HFFc6 (cell line): ENCODE data around the gene OR8H3. TPM values are rescaled to one million over a fixed set of nuclear protein-coding genes. Genes with fewer than 3 reads are reported as not detected.

Experiments used
- DNase-seq: peaks from one replicate; pipeline ENCODE4 v3.0.0-alpha.2; 2018
- H3K27ac Mint-ChIP-seq: 2 replicates; pipeline ENCODE4 v1.8.0; 2020; ENCODE audit warnings: mild to moderate bottlenecking, mixed read lengths
- H3K27me3 Mint-ChIP-seq: 2 replicates; pipeline ENCODE4 v1.8.0; 2021; ENCODE audit warnings: mild to moderate bottlenecking, moderate library complexity, mixed read lengths; ENCODE audit not compliant: insufficient read depth
- H3K36me3 Mint-ChIP-seq: 2 replicates; pipeline ENCODE4 v1.8.0; 2021; ENCODE audit warnings: low read depth, mixed read lengths
- H3K4me1 Mint-ChIP-seq: 2 replicates; pipeline ENCODE4 v1.8.0; 2020; ENCODE audit warnings: low read depth, mixed read lengths
- H3K4me3 Mint-ChIP-seq: 2 replicates; pipeline ENCODE4 v1.8.0; 2020; ENCODE audit warnings: mild to moderate bottlenecking, moderate library complexity, mixed read lengths
- H3K9me3 Mint-ChIP-seq: 2 replicates; pipeline ENCODE4 v1.8.0; 2020; ENCODE audit warnings: mild to moderate bottlenecking, mixed read lengths
- total RNA-seq, 6 experiments: library from RNA; stranded (reverse); fragmentation: NEBNext Ultra II Directional; extraction: Animal tissue kit (Norgen Biotek cat#: 25700); gene quantifications; 2 replicates in 1 of 6; 3 replicates in 5 of 6; pipeline ENCODE4 v1.2.3, GENCODE V29; 2021
- TF ChIP-seq, protein P1 (sequence below): fragments of 200-600 bp; sonication (generic); IDR thresholded peaks from 2 replicates; pipeline ENCODE4 v1.5.0; 2021; ENCODE audit warnings: antibody characterized with exemption, mild to moderate bottlenecking

Gene OR8H3
- total RNA-seq, 6 experiments from 2014 or later: not detected

DNA sequence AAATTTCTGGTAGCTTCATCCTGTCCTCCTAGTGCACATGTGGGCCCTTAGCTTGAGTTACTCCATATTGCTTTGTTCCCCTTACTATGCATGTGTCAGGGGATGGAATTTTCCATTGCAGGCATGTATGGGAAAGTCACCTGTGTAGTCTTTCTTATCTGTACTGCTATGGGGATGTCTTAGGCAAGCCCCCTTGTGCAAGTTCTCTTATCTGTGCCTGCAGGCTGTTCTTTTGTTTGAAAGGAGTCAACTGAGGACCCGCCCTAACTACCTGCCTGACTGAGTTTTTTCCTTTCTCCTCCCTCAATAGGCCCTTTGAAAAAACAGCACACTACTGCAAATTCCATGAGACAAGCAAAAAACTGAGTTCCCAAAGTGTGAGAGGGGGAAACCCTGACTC is 29.2 kb downstream of the OR8H3 start:
- Mint-ChIP-seq H3K9me3 (peaks cover 42% of the 10 kb centered on the region), H3K4me1 (no peaks in the 10 kb centered on the region), H3K27ac (no peak overlapping the region), H3K36me3 (no peaks in the 10 kb centered on the region), H3K4me3 (no peak overlapping the region), H3K27me3 (no peaks in the 10 kb centered on the region; the same call in 1 of the 2 replicates)
- TF ChIP-seq, protein P1, sequence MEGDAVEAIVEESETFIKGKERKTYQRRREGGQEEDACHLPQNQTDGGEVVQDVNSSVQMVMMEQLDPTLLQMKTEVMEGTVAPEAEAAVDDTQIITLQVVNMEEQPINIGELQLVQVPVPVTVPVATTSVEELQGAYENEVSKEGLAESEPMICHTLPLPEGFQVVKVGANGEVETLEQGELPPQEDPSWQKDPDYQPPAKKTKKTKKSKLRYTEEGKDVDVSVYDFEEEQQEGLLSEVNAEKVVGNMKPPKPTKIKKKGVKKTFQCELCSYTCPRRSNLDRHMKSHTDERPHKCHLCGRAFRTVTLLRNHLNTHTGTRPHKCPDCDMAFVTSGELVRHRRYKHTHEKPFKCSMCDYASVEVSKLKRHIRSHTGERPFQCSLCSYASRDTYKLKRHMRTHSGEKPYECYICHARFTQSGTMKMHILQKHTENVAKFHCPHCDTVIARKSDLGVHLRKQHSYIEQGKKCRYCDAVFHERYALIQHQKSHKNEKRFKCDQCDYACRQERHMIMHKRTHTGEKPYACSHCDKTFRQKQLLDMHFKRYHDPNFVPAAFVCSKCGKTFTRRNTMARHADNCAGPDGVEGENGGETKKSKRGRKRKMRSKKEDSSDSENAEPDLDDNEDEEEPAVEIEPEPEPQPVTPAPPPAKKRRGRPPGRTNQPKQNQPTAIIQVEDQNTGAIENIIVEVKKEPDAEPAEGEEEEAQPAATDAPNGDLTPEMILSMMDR: no peak
- DNase-seq: no peak

DNA sequence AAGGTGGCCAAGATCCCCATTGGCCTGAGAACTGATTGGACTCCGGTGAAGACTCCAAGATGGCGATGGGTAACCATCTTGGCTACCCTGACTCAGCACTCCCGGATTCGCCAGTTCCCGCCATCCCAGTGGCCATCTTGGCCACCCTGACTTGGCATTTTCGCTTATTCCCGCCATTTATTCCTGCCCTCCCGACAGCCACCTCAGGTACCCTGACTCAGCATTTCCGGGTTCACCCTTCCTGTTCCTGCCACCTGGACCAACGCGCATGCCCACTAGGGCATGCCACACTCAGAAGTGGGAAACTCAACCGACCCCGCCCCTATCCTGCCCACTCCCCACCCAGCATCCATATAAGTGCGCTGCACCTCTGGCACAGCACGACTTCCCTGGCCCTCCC is 30.2 kb downstream of the OR8H3 start:
- Mint-ChIP-seq H3K27ac (no peak overlapping the region), H3K27me3 (no peaks in the 10 kb centered on the region; the same call in 1 of the 2 replicates), H3K9me3 (peaks cover 48% of the 10 kb centered on the region), H3K4me1 (no peaks in the 10 kb centered on the region), H3K36me3 (no peaks in the 10 kb centered on the region), H3K4me3 (no peak overlapping the region)
- DNase-seq: no peak
- TF ChIP-seq, protein P1: no peak

DNA sequence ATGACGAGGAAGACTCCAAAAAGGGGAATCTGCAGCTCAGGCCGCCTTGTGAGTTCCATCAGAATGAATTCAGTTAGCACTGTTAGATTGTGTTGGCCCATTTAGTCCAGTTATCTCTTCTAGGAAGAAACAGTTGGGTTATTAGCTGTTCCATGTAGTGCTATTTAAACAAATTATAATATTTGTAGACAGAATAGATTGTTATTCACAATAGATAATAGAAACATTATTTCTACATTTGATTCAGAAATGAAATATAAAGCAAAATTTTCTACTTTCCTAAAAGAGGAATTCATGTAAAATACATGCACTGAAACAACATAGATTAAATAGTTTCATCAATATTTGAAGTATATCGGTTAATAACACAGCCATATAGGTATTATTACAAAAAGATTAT is 38.0 kb downstream of the OR8H3 start, which contains the start of gene OR8K5:
OR8K5 (minus strand) TSS at position 101 of the 400 bp plus-strand sequence; CDS start at position 101, 0 bp downstream.
- no peak within 1 kb of the TSS for H3K4me3 Mint-ChIP-seq
- H3K27me3 Mint-ChIP-seq: no peaks in the 10 kb centered on the region
- no peak within 1 kb of the TSS for H3K27ac Mint-ChIP-seq
- no peaks in the 10 kb centered on the region for H3K36me3 Mint-ChIP-seq
- H3K9me3 Mint-ChIP-seq: peaks cover 8% of the 10 kb centered on the region
- no peak for DNase-seq
- TF ChIP-seq, protein P1: no peak
- no peaks in the 10 kb centered on the region for H3K4me1 Mint-ChIP-seq

DNA sequence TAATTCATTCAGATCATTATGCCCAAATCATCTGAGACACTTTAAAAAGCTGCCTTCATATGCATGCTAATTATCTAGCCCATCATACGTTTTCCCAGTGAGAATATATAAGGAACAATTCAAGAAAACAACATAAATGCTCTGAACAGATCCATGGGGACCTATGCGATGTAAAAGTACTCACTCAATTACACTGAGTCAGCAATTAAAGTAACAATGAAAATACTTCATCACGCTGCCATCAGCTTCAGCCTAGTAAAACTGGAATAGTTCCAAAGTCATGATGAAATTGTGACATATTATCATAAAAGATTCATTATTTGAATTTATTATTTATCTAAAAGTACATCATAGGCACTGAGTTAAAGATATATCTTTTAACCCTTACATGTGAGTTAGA is 41.6 kb downstream of the OR8H3 start:
- H3K4me1 Mint-ChIP-seq: no peaks in the 10 kb centered on the region
- no peak overlapping the region for H3K27ac Mint-ChIP-seq
- H3K27me3 Mint-ChIP-seq: no peaks in the 10 kb centered on the region
- no peak overlapping the region for H3K4me3 Mint-ChIP-seq
- TF ChIP-seq, protein P1: no peak
- no peak for DNase-seq
- H3K36me3 Mint-ChIP-seq: no peaks in the 10 kb centered on the region
- H3K9me3 Mint-ChIP-seq: peaks cover 6% of the 10 kb centered on the region; the same call in 1 of the 2 replicates

DNA sequence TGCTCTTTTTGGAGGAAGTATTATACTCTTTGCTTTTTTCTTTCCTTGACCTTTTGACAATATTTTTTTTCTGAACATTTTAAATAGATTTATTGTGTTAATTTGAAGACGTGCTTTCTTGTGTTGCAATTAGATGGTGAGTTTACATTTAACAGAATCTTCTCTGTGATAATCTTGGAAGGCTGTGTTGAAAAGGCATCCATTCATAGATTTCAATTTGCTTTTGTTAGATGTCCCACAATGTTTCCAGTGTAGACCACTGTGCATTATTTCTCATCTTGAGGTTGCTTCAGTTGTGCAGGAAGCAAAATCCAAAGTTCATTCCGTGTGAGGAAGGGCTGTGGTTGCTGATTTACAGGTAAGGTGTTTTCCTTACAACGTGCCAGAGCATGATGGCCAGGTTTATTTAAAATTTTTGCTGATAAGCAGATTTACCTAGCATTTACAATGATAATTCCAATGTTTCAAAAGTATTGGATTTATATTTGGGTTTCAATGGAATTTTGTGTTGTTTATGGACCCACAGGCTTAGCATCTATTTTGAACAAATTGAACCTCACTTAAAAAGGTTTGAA is 50.2 kb downstream of the OR8H3 start:
- Mint-ChIP-seq H3K4me3 (no peak overlapping the region), H3K27ac (no peak overlapping the region), H3K9me3 (peaks cover 32% of the 10 kb centered on the region), H3K36me3 (no peaks in the 10 kb centered on the region), H3K27me3 (no peaks in the 10 kb centered on the region), H3K4me1 (no peaks in the 10 kb centered on the region)
- DNase-seq: no peak
- TF ChIP-seq, protein P1: no peak

Other genes starting within 250 kb of the OR8H3 start
- not detected for gene TRIM51, start 239.1 kb upstream of the OR8H3 start, total RNA-seq
- gene OR5W2, start 207.8 kb upstream of the OR8H3 start, total RNA-seq: not detected
- gene OR5I1, start 186.0 kb upstream of the OR8H3 start, total RNA-seq: not detected
- gene OR10AG1, start 152.4 kb upstream of the OR8H3 start, total RNA-seq: not detected
- gene OR5F1, start 127.7 kb upstream of the OR8H3 start, total RNA-seq: not detected
- gene OR5AS1, start 94.7 kb upstream of the OR8H3 start, total RNA-seq: not detected
- not detected for gene OR8I2, start 29.1 kb upstream of the OR8H3 start, total RNA-seq
- gene OR8H2, start 18.7 kb upstream of the OR8H3 start, total RNA-seq: not detected
- not detected for gene OR8J3, start 17.8 kb downstream of the OR8H3 start, total RNA-seq
- gene OR8K5, start 37.9 kb downstream of the OR8H3 start, total RNA-seq: not detected
- gene OR5J2, start 54.2 kb downstream of the OR8H3 start, total RNA-seq: not detected
- gene OR5T2, start 111.9 kb downstream of the OR8H3 start, total RNA-seq: not detected
- not detected for gene OR5T3, start 129.9 kb downstream of the OR8H3 start, total RNA-seq
- not detected for gene OR5T1, start 151.8 kb downstream of the OR8H3 start, total RNA-seq
- gene OR8H1, start 169.9 kb downstream of the OR8H3 start, total RNA-seq: not detected
- gene OR8K3, start 192.8 kb downstream of the OR8H3 start, total RNA-seq: not detected
- not detected for gene OR8K1, start 223.7 kb downstream of the OR8H3 start, total RNA-seq
- gene OR8J1, start 231.9 kb downstream of the OR8H3 start, total RNA-seq: not detected